Neural progenitor cell (in vitro differentiated cells): Measurements from ENCODE around the gene PRKCE.

Source experiments
- EZH2 ChIP-seq: fragments of 200-600 bp; sonication (generic); IDR thresholded peaks from 2 replicates; pipeline ENCODE4 v1.6.1; 2017; ENCODE audit warnings: antibody characterized with exemption, mild to moderate bottlenecking, moderate library complexity
- EZH2phosphoT487 ChIP-seq: fragments of 200-600 bp; sonication (generic); IDR thresholded peaks from 2 replicates; pipeline ENCODE4 v1.6.1; 2017; ENCODE audit warnings: antibody characterized with exemption
- TF ChIP-seq, protein P1 (sequence below): fragments of 200-600 bp; sonication (generic); IDR thresholded peaks from 2 replicates; pipeline ENCODE4 v1.5.1; 2017; ENCODE audit warnings: antibody characterized with exemption, mild to moderate bottlenecking

DNA sequence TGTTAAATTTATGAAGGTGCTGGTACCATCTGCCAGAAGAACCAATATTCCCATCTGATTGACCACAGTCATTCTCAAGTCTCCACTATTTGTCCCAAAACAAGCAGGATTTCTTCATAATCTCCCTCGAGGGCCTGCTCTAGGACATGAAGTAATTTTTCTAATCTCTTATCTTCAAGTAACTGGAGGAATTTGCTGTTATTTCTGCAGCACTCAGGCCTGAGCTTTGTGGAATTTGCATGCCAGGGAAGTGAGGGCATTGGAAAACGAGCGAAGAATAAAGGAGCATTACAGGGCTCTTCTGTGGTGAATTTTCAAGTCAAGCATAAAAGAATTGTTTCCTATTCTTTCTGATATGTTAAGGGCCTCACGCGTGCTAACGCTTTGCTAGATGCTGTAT, 484.5 kb downstream of the PRKCE start:
- TF ChIP-seq, protein P1, sequence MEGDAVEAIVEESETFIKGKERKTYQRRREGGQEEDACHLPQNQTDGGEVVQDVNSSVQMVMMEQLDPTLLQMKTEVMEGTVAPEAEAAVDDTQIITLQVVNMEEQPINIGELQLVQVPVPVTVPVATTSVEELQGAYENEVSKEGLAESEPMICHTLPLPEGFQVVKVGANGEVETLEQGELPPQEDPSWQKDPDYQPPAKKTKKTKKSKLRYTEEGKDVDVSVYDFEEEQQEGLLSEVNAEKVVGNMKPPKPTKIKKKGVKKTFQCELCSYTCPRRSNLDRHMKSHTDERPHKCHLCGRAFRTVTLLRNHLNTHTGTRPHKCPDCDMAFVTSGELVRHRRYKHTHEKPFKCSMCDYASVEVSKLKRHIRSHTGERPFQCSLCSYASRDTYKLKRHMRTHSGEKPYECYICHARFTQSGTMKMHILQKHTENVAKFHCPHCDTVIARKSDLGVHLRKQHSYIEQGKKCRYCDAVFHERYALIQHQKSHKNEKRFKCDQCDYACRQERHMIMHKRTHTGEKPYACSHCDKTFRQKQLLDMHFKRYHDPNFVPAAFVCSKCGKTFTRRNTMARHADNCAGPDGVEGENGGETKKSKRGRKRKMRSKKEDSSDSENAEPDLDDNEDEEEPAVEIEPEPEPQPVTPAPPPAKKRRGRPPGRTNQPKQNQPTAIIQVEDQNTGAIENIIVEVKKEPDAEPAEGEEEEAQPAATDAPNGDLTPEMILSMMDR = no peak
- no peak for TF ChIP-seq EZH2
- no peak for TF ChIP-seq EZH2phosphoT487
